Upper lobe of right lung (tissue), 1 donor: Measurements from ENCODE around the gene RNF144A. TPM values are rescaled to one million over a fixed set of nuclear protein-coding genes. Genes with fewer than 3 reads are reported as not detected.

Experiments used
- ATAC-seq: fragments of 200-7000 bp; cut with Tn5 transposase; one replicate; pipeline ENCODE4 v1.9.1; 2020; ENCODE audit warnings: mild to moderate bottlenecking, moderate library complexity
- DNase-seq: peaks from one replicate; pipeline ENCODE4 v3.0.0-alpha.2; 2020
- H3K27ac ChIP-seq: fragments of 200-600 bp; one replicate; pipeline ENCODE4 v1.8.0; 2022
- H3K27me3 ChIP-seq: fragments of 200-600 bp; one replicate; pipeline ENCODE4 v1.8.0; 2022; ENCODE audit warnings: mild to moderate bottlenecking
- H3K36me3 ChIP-seq: fragments of 200-600 bp; one replicate; pipeline ENCODE4 v1.8.0; 2022
- H3K4me1 ChIP-seq: fragments of 200-600 bp; one replicate; pipeline ENCODE4 v1.8.0; 2022
- H3K4me3 ChIP-seq: fragments of 200-600 bp; one replicate; pipeline ENCODE4 v1.8.0; 2022; ENCODE audit warnings: mild to moderate bottlenecking
- H3K9me3 ChIP-seq: fragments of 200-600 bp; one replicate; pipeline ENCODE4 v1.8.0; 2022
- CTCF ChIP-seq: fragments of 200-600 bp; IDR thresholded peaks from one replicate; pipeline ENCODE4 v1.8.0; 2022; ENCODE audit warnings: antibody characterized with exemption
- intact Hi-C: fragments of 100-400 bp; cut with DNase I; formaldehyde crosslinking; loops from one replicate; pipeline ENCODE4 v1.11.0; 2022
- total RNA-seq: library from RNA; stranded (reverse); fragmentation: NEBNext Ultra II Directional; extraction: Animal tissue kit (Norgen Biotek cat#: 25700); gene quantifications from one replicate; pipeline ENCODE4 v1.2.1, GENCODE V29; 2021
- donor health status: DM: no; HTN: yes; CAD: no; lungs with severe emphysema.

RNF144A gene
- total RNA-seq, 1 donor from 2014 or later = 16.0 TPM

DNA sequence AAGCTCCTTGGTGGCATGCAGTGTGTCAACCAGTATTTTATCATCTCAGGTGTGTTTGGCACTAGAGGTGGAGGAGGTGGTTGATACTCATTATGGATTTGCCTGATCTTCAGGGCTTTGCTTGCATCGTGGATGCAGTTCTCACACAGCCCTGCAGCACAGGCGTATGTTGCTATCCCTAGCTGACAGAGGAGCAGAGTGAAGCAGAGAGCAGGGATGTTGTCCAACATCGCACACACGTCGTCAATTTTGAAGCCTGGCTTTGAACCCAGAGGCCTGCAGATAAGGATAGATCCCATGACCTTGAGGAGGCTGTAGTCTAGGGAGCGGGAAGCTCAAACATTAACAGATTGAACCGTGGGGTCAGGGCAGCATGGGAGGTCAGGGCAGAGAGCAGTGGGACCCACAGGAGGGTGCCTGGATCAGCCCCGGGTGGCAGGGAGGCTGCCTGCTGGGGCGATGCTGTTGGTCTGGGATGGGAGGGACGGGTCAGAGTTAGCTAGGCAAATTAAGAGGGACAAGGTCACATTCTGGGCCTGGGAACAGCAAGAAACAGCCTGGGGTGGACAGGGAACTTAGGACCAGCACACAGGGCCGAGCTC lies 4.2 kb downstream of the RNF144A start:
- no peak overlapping the region for H3K4me3 ChIP-seq
- intact Hi-C loops = no loop called here
- no peaks in the 10 kb centered on the region for H3K27me3 ChIP-seq
- H3K9me3 ChIP-seq = no peaks in the 10 kb centered on the region
- peaks cover 4% of the 10 kb centered on the region for H3K4me1 ChIP-seq
- H3K27ac ChIP-seq = no peak overlapping the region
- ATAC-seq (no peak), DNase-seq (no peak)
- TF ChIP-seq CTCF = no peak
- H3K36me3 ChIP-seq = no peaks in the 10 kb centered on the region

- no peaks in the 10 kb centered on the region for H3K9me3 ChIP-seq
- no peaks in the 10 kb centered on the region for H3K4me1 ChIP-seq
- no peak overlapping the region for H3K4me3 ChIP-seq
- ATAC-seq = no peak
- peak; percentile 9 for TF ChIP-seq CTCF
- H3K36me3 ChIP-seq = no peaks in the 10 kb centered on the region
- no peak for DNase-seq
- intact Hi-C loops = no loop called here
- H3K27ac ChIP-seq = no peak overlapping the region
- no peaks in the 10 kb centered on the region for H3K27me3 ChIP-seq
Measured at GRCh38 chr2:6922201-6922656, 5.0 kb downstream of the RNF144A start.

DNA sequence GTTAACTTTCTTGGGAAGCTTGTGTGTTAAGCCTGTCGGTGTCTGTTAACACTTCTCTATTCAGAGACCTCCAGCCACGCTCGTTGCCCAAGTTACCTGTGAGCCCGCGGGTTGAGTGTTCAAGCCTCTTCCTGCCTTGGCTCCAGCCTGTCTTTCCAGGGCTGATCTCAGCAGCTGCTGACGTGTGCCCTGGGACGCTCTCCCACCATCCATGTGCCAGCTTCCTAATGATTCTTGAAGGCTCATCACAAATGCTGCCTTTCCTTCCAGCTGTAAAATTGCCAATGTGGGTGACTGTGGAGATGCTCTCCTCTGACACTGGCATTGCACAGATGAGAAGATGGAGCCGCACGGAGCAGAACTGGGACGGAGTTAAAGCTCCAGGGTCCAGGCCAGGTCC lies 6.1 kb downstream of the RNF144A start:
- H3K9me3 ChIP-seq = no peaks in the 10 kb centered on the region
- TF ChIP-seq CTCF = no peak
- no peak overlapping the region for H3K4me3 ChIP-seq
- intact Hi-C loops = no loop called here
- H3K36me3 ChIP-seq = no peaks in the 10 kb centered on the region
- H3K4me1 ChIP-seq = no peaks in the 10 kb centered on the region
- DNase-seq (no peak), ATAC-seq (no peak)
- no peak overlapping the region for H3K27ac ChIP-seq
- no peaks in the 10 kb centered on the region for H3K27me3 ChIP-seq

GRCh38 chr2:6924101-6924923 lies 7.1 kb downstream of the RNF144A start:
- H3K9me3 ChIP-seq = no peaks in the 10 kb centered on the region
- intact Hi-C loops = no loop called here
- H3K4me1 ChIP-seq = no peaks in the 10 kb centered on the region
- no peak for ATAC-seq
- no peak for TF ChIP-seq CTCF
- H3K36me3 ChIP-seq = no peaks in the 10 kb centered on the region
- H3K27me3 ChIP-seq = no peaks in the 10 kb centered on the region
- no peak overlapping the region for H3K4me3 ChIP-seq
- DNase-seq = no peak
- no peak overlapping the region for H3K27ac ChIP-seq

- Histone ChIP-seq H3K9me3 (no peaks in the 10 kb centered on the region), H3K4me1 (no peaks in the 10 kb centered on the region), H3K36me3 (no peaks in the 10 kb centered on the region), H3K27me3 (no peaks in the 10 kb centered on the region), H3K4me3 (no peak overlapping the region), H3K27ac (no peak overlapping the region)
- DNase-seq (no peak), ATAC-seq (no peak)
- no peak for TF ChIP-seq CTCF
- intact Hi-C loops = no loop called here
Measured at GRCh38 chr2:6924924-6925409, 7.8 kb downstream of the RNF144A start.
